Astrocyte (in vitro differentiated cells and primary cell): ENCODE results near the gene DCST1. TPM values are rescaled to one million over a fixed set of nuclear protein-coding genes. Genes with fewer than 3 reads are reported as not detected.

Experiments
- DNase-seq: peaks from one replicate; pipeline ENCODE4 v3.0.0-alpha.2; 2010; ENCODE audit warnings: low read depth
- FAIRE-seq: peaks from 2 replicates; lab custom pipeline; 2011; peaks lifted over from hg19 to GRCh38; lab: Jason Lieb, UNC
- H2AFZ ChIP-seq: 2 replicates; pipeline ENCODE4 v1.6.0; 2012; ENCODE audit warnings: low read depth, low read length, inconsistent platforms
- H3K27ac ChIP-seq: 2 replicates; pipeline ENCODE4 v1.5.1; 2011; ENCODE audit warnings: low read depth, low read length, inconsistent platforms
- H3K27me3 ChIP-seq: 2 replicates; pipeline ENCODE4 v1.6.0; 2011; ENCODE audit warnings: low read length, inconsistent platforms; ENCODE audit not compliant: insufficient read depth
- H3K36me3 ChIP-seq: 2 replicates; pipeline ENCODE4 v1.5.1; 2011; ENCODE audit warnings: low read length, inconsistent platforms; ENCODE audit not compliant: insufficient read depth
- H3K4me1 ChIP-seq: 2 replicates; pipeline ENCODE4 v1.5.1; 2011; ENCODE audit warnings: low read length, inconsistent platforms; ENCODE audit not compliant: insufficient read depth
- H3K4me2 ChIP-seq: 2 replicates; pipeline ENCODE4 v1.6.0; 2012; ENCODE audit warnings: low read length, inconsistent platforms
- H3K4me3 ChIP-seq: 2 replicates; pipeline ENCODE4 v1.5.1; 2011; ENCODE audit warnings: low read depth, mild to moderate bottlenecking, low read length, inconsistent platforms; ENCODE audit not compliant: insufficient read depth
- H3K79me2 ChIP-seq: 2 replicates; pipeline ENCODE4 v1.6.0; 2012; ENCODE audit warnings: mild to moderate bottlenecking, low read length, inconsistent platforms; ENCODE audit not compliant: insufficient read depth
- H3K9ac ChIP-seq: 2 replicates; pipeline ENCODE4 v1.6.0; 2012; ENCODE audit warnings: mild to moderate bottlenecking, low read length, inconsistent platforms
- H3K9me3 ChIP-seq: 2 replicates; pipeline ENCODE4 v1.5.1; 2012; ENCODE audit warnings: low read depth, mild to moderate bottlenecking, low read length, inconsistent platforms; ENCODE audit not compliant: insufficient read depth
- H4K20me1 ChIP-seq: 2 replicates; pipeline ENCODE4 v1.6.0; 2012; ENCODE audit warnings: low read length, inconsistent platforms; ENCODE audit not compliant: insufficient read depth
- H3K27ac Mint-ChIP-seq: one replicate; pipeline ENCODE4 v1.8.0; 2021; ENCODE audit warnings: mild to moderate bottlenecking, mixed read lengths; ENCODE audit not compliant: unreplicated experiment
- H3K27me3 Mint-ChIP-seq: one replicate; pipeline ENCODE4 v1.8.0; 2021; ENCODE audit warnings: low read depth, mixed read lengths; ENCODE audit not compliant: unreplicated experiment
- H3K36me3 Mint-ChIP-seq: one replicate; pipeline ENCODE4 v1.8.0; 2021; ENCODE audit warnings: low read depth, mixed read lengths; ENCODE audit not compliant: unreplicated experiment
- H3K4me1 Mint-ChIP-seq: one replicate; pipeline ENCODE4 v1.8.0; 2021; ENCODE audit warnings: low read depth, mixed read lengths; ENCODE audit not compliant: unreplicated experiment
- H3K4me3 Mint-ChIP-seq: one replicate; pipeline ENCODE4 v1.8.0; 2021; ENCODE audit warnings: mild to moderate bottlenecking, moderate library complexity, mixed read lengths; ENCODE audit not compliant: unreplicated experiment
- H3K9me3 Mint-ChIP-seq: one replicate; pipeline ENCODE4 v1.8.0; 2021; ENCODE audit warnings: mild to moderate bottlenecking, mixed read lengths; ENCODE audit not compliant: unreplicated experiment
- EZH2 ChIP-seq: IDR thresholded peaks from 2 replicates; pipeline ENCODE4 v1.6.1; 2012; ENCODE audit warnings: mild to moderate bottlenecking, low read length, inconsistent platforms; ENCODE audit not compliant: insufficient read depth
- total RNA-seq: library from RNA; stranded (reverse); gene quantifications from 2 replicates; pipeline ENCODE4 v1.2.1, GENCODE V29; 2021
- TF ChIP-seq, protein P1 (sequence below): IDR thresholded peaks from 2 replicates; pipeline ENCODE4 v1.5.1; 2011; ENCODE audit warnings: low read depth, mild to moderate bottlenecking, inconsistent platforms, low read length, moderate library complexity; ENCODE audit not compliant: insufficient read depth

DCST1 gene
- total RNA-seq, 1 donor from 2014 or later, result not detected

- peaks cover 13% of the 10 kb centered on the region for H3K4me1 Mint-ChIP-seq
- peaks cover 25% of the 10 kb centered on the region for H3K27me3 Mint-ChIP-seq
- Histone ChIP-seq H3K9me3 (no peaks in the 10 kb centered on the region), H3K27ac (no peak overlapping the region), H3K4me1 (peaks cover 4% of the 10 kb centered on the region), H3K4me3 (no peak overlapping the region), H3K36me3 (no peaks in the 10 kb centered on the region), H3K79me2 (no peaks in the 10 kb centered on the region), H3K27me3 (peaks cover 9% of the 10 kb centered on the region), H3K4me2 (no peak overlapping the region), H2AFZ (no peak overlapping the region), H3K9ac (no peak overlapping the region), H4K20me1 (no peaks in the 10 kb centered on the region)
- H3K36me3 Mint-ChIP-seq, result peaks cover 8% of the 10 kb centered on the region
- no peak overlapping the region for H3K27ac Mint-ChIP-seq
- DNase-seq (no peak), FAIRE-seq (no peak)
- TF ChIP-seq EZH2, result no peak
- TF ChIP-seq, protein P1, sequence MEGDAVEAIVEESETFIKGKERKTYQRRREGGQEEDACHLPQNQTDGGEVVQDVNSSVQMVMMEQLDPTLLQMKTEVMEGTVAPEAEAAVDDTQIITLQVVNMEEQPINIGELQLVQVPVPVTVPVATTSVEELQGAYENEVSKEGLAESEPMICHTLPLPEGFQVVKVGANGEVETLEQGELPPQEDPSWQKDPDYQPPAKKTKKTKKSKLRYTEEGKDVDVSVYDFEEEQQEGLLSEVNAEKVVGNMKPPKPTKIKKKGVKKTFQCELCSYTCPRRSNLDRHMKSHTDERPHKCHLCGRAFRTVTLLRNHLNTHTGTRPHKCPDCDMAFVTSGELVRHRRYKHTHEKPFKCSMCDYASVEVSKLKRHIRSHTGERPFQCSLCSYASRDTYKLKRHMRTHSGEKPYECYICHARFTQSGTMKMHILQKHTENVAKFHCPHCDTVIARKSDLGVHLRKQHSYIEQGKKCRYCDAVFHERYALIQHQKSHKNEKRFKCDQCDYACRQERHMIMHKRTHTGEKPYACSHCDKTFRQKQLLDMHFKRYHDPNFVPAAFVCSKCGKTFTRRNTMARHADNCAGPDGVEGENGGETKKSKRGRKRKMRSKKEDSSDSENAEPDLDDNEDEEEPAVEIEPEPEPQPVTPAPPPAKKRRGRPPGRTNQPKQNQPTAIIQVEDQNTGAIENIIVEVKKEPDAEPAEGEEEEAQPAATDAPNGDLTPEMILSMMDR, result no peak
- H3K9me3 Mint-ChIP-seq, result peaks cover 2% of the 10 kb centered on the region
- H3K4me3 Mint-ChIP-seq, result no peak overlapping the region
These were observed 939 bp downstream of the DCST1 start for GRCh38 chr1:155034318-155035208.

DNA sequence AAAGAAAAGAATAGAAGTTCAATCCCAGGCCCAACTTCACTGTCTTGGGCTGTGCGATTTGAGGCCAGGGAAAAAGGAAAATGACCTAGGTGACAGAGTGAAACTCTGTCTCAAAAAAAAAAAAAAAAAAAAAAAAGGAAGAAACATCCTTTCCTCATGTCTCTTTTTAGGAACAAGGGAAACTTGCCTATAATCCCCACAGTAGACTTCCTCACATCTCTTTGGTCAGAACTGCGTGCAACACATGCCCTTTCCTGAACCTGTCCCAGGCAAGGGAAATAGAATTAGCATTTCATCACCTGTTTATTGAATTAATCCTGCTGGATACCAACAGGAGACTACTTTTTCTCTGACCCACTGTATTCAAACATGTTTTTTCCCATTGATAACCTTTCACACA lies 2.3 kb downstream of the DCST1 start:
- Histone ChIP-seq H3K4me2 (no peak overlapping the region), H3K4me3 (no peak overlapping the region), H3K36me3 (no peaks in the 10 kb centered on the region), H3K27ac (no peak overlapping the region), H3K27me3 (peaks cover 10% of the 10 kb centered on the region), H2AFZ (no peak overlapping the region), H4K20me1 (no peaks in the 10 kb centered on the region), H3K4me1 (peaks cover 4% of the 10 kb centered on the region), H3K9ac (no peak overlapping the region), H3K9me3 (no peaks in the 10 kb centered on the region), H3K79me2 (no peaks in the 10 kb centered on the region)
- no peak for TF ChIP-seq EZH2
- TF ChIP-seq, protein P1, result no peak
- no peak overlapping the region for H3K4me3 Mint-ChIP-seq
- peaks cover 13% of the 10 kb centered on the region for H3K4me1 Mint-ChIP-seq
- H3K27me3 Mint-ChIP-seq, result peaks cover 23% of the 10 kb centered on the region
- H3K9me3 Mint-ChIP-seq, result peaks cover 2% of the 10 kb centered on the region
- FAIRE-seq, result no peak
- peaks cover 8% of the 10 kb centered on the region for H3K36me3 Mint-ChIP-seq
- no peak for DNase-seq
- no peak overlapping the region for H3K27ac Mint-ChIP-seq

DNA sequence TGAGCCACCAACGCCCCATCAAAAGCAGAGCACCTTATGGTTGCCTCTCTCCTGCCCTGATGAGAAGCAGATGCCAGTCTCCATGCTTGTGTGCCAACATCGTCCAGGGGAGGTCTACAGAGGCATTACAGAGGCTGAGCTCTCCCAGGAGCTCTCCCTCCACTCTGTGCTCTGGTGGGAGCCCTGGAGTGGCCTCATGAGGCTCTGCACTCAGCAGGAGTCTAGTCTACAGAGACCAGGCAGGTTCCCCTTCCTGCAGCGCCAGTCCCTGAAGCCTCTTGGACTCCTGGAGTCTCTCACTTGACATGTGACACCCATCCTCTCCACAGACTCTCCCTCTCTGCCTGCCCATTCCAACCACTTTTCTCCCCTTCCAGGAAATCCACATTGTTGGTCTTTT lies 3.4 kb downstream of the DCST1 start:
- H3K9me3 Mint-ChIP-seq, result peaks cover 2% of the 10 kb centered on the region
- Histone ChIP-seq H2AFZ (no peak overlapping the region), H3K4me3 (no peak overlapping the region), H3K36me3 (no peaks in the 10 kb centered on the region), H3K27ac (no peak overlapping the region), H3K79me2 (no peaks in the 10 kb centered on the region), H3K9me3 (no peaks in the 10 kb centered on the region), H3K4me1 (peaks cover 4% of the 10 kb centered on the region), H3K9ac (no peak overlapping the region), H3K27me3 (peaks cover 10% of the 10 kb centered on the region), H4K20me1 (no peaks in the 10 kb centered on the region), H3K4me2 (no peak overlapping the region)
- FAIRE-seq (no peak), DNase-seq (no peak)
- no peak overlapping the region for H3K4me3 Mint-ChIP-seq
- no peak overlapping the region for H3K27ac Mint-ChIP-seq
- TF ChIP-seq EZH2, result no peak
- TF ChIP-seq, protein P1, result no peak
- peaks cover 8% of the 10 kb centered on the region for H3K36me3 Mint-ChIP-seq
- H3K4me1 Mint-ChIP-seq, result peaks cover 13% of the 10 kb centered on the region
- peaks cover 23% of the 10 kb centered on the region for H3K27me3 Mint-ChIP-seq
